Activated CD8-positive, alpha-beta memory T cell treated with anti-CD3 and anti-CD28 coated beads for 24 hours (primary cell): ENCODE data around the gene CTSA.
A peak's percentile ranks its signal among the peaks of the same experiment; 100 is the strongest.

Experiments
- DNase-seq: peaks from one replicate; pipeline ENCODE4 v3.0.0-alpha.2; 2020

CTSA gene

GRCh38 chr20:45890985-45891983 lies at the start of gene CTSA, which contains the start of gene NEURL2:
Gene CTSA (plus strand): TSS chr20:45891335. CDS start chr20:45891569, 234 bp downstream.
Gene NEURL2 (minus strand): TSS chr20:45891208. CDS start chr20:45890991, 217 bp downstream.
- peak; percentile 95 for DNase-seq

- no peak for DNase-seq
These were observed 49.6 kb upstream of the CTSA start for GRCh38 chr20:45841407-45842129.

DNA sequence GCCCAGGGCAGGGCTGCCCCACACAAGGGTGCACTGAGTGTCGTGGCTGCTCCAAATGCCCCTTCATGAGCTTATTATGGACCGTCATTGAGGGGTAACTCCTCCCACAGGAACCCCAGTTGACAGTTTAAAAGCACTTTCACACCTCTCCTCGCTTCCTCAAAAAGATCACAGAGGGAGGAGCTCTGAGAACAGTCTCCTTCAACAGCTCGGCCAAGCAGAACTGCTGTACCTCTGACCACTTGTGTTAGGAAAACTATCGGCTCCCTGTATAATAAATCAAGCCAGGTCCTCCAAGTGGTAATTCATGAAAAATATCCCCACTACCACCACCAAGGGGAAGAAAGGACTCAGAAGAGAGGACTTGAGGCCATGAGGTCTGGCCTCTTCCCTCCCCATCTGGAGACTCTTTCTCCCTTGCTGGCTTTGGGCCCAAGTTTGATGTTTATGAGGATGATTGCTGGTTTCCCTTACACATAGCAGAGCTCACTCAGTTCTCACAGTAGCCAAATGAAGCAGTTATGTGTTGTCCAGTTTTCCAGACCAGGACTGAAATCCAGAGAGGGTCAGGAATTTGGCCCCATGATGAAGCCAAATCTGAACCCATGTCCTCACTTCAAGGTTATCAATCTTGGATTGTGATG lies 48.8 kb upstream of the CTSA start:
- no peak for DNase-seq

- DNase-seq: no peak
These were observed 47.6 kb upstream of the CTSA start for GRCh38 chr20:45843506-45843905.

DNA sequence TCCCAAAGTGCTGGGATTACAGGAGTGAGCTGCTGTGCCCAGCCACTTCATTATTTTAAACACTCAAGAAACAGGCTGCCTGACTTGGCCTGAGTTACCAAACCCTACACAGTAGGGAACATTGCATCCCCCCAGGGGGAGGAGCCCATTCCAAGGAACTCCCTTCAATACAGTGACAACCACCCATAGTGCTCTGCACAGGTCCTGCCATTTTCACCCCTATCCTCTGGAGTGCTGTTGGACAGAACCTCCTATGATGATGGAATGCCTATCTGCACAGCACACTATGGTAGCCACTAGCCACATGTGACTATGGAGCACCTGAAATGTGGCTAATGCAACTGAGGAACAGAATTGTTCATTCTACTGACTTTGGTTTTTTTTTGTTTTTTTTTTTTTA lies 45.7 kb upstream of the CTSA start:
- DNase-seq: no peak

- DNase-seq: no peak
These were observed 42.7 kb upstream of the CTSA start for GRCh38 chr20:45848421-45848820.

DNA sequence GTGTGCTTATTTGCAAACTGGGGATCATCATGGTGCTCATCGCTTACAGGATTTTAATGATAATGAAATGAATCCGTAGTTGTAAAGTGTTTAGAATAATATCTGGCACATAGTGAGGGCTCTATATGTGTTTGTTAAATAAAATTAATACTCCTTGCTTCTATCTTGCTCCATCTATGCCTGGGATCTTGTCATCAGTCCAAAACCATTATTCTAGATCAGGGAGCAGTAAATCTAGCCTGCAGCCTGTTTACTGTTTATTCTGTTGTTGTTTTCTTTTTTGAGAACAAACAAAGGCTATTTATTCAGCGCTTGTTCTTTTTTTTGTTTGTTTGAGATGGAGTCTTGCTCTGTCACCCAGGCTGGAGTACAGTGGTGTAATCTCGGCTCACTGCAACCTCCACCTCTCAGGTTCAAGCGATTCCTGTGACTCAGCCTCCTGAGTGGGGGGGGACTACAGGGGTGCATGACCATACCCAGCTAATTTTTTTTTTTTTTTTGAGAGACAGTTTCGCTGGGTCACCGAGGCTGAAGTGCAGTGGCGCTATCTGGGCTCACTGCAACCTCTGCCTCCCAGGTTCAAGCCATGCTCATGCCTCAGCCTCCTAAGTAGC lies 42.1 kb upstream of the CTSA start:
- no peak for DNase-seq

DNA sequence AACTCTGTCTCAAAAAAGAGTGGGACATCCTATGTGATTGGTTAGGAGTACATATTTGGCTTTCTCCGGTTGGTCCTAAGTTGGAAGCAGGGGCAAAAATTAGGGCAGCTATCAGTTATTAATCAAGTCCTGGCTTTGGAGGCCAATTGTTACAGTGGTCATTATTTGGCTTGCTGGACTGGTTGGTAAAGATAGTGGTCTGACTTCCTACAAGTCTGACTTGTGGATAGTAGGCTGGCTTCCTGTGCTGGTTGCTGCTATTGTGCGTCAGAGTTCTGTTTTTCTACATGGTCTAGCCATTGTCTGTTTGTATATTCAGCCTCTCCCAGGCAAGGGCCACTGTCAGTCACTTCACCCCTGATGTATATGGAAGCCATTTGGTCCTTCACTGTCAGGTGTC lies 40.9 kb upstream of the CTSA start:
- no peak for DNase-seq

- DNase-seq: no peak
These were observed 40.2 kb upstream of the CTSA start for GRCh38 chr20:45850926-45851325.

DNA sequence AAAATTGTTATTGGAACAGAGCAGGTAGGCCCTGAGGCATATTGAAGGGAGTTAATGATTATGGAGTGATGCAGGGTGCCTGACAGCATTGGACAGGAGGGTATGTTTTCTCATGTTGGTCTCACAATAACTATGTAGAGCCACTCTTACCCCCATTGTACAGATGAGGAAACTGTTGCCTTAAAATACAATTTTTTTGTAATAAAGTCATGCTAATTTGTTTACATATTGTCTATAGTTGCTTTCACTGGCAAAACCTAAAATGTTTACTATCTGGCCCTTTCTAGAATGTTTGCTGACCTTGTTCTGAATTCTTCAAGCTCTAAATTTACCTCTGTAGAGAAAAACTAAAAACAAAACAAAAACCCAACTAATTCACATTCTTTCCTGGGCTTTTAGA lies 39.6 kb upstream of the CTSA start:
- no peak for DNase-seq

GRCh38 chr20:45852326-45852725 lies 38.8 kb upstream of the CTSA start:
- DNase-seq: no peak

DNA sequence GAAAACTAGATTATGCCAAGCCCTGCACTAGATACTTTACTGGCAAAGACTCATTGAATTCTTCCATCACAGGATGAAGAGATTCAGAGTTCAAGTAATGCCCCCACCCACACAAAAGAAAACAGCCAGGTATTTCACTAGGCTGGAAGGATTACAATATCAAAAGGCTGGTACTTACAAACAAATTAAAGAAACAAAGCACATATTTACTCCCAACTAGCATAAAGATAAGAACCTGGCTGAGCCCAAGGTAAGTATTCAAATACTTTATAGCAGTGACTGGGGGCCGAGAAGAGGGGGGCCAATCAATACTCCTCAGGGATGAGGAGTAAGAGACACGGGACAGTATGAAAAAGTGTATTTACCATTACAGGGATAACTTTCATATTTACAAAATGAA lies 37.7 kb upstream of the CTSA start:
- DNase-seq: no peak

- peak; percentile 90 for DNase-seq
These were observed 33.8 kb upstream of the CTSA start, which contains the start of the genes ACOT8 and ZSWIM3 for GRCh38 chr20:45857114-45857881. Gene ACOT8 (minus strand): TSS chr20:45857392. CDS start chr20:45857315, 77 bp downstream. Gene ZSWIM3 (plus strand): TSS chr20:45857614. CDS start chr20:45857826, 212 bp downstream.

GRCh38 chr20:45857882-45858216 lies 33.3 kb upstream of the CTSA start:
- no peak for DNase-seq

GRCh38 chr20:45859916-45860315 lies 31.2 kb upstream of the CTSA start:
- DNase-seq: no peak

DNA sequence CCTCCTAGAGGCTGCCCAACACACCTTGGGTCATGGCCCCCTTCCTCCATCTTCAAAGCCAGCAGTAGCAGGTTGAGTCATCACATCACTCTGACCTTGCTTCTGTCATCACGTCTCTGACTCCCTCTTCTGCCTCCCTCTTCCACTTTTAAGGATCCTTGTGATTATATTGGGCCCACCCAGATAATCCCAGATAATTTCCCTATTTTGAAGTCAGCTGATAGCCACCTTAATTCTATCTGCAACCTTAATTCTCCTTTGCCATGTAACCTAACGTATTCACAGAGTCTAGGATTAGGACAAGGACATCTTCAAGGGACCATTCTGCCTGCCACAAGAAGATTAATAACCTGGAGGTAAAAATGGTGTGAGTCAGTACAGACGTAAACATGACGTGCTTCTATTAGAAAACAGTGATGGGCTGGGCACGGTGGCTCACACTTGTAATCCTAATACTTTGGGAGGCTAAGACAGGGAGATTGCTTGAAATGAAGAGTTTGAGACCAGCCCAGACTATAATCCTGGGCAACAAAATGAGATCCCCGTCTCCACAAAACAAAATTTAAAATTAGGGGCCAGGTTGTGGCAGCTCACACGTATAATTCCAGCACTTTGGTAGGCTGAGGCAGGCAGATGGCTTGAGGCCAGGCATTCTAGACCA lies 30.4 kb upstream of the CTSA start:
- no peak for DNase-seq

DNA sequence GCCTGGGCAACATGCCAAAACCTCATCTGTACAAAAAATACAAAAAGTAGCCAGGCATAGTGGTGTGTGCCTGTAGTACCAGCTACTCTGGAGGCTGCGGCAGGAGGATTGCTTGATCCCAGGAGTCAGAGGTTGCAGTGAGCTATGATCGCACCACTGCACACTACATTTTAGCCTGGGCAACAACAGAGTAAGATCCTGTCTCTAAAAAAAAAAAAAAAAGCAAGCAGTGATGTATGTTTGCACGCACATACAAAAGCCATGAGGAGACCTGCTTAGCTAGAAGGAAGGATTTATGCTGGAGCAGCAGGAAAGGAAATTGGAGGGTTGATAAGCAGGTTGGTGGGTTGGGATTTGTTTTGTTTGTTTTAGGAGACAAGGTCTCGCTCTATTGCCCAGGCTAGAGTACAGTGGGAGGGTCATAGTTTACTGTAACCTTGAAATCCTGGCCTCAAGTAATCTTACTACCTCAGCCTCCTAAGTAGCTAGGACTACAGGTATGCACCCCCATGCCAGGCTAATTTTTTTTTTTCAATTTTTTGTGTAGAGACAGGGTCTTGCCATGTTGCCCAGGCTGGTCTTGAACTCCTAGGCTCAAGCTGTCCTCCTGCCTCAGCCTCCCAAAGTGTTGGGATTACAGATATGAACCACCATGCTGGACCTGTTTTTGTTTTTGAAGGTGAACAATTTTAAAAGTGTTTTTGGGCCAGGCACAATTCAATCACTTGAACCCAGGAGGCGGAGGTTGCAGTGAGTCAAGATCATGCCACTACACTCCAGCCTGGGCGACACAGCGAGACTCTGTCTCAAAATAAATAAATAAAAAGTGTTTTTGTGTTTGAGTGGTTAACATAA lies 29.7 kb upstream of the CTSA start:
- no peak for DNase-seq

- DNase-seq: no peak
These were observed 27.3 kb upstream of the CTSA start for GRCh38 chr20:45863543-45864470.

- DNase-seq: no peak
These were observed 24.7 kb upstream of the CTSA start for GRCh38 chr20:45866454-45866853.
